H1 (cell line): ENCODE data around the gene PRKN.

Source experiments
- ASH2L ChIP-seq: fragments of 200-600, 300-600 bp; sonication (generic); IDR thresholded peaks from one replicate; pipeline ENCODE4 v1.7.1; 2017; ENCODE audit warnings: low read length
- CTCF ChIP-seq, 3 experiments: IDR thresholded peaks; 1 replicate in 2 of 3; 2 replicates in 1 of 3; pipeline versions ENCODE4 v1.5.1 to v1.6.1; 2011; ENCODE audit warnings: low read length in 3 of 3, mild to moderate bottlenecking in 3 of 3, inconsistent platforms in 2 of 3, low read depth in 1 of 3, moderate library complexity in 1 of 3; ENCODE audit not compliant: insufficient read depth in 1 of 3; ENCODE audit errors: control extremely low read depth in 1 of 3
- EP300 ChIP-seq, 2 experiments: IDR thresholded peaks; 1 replicate in 1 of 2; 2 replicates in 1 of 2; pipeline ENCODE4 v1.6.1; 2011 to 2012; ENCODE audit warnings: low read depth in 2 of 2, low read length in 2 of 2, mild to moderate bottlenecking in 2 of 2, borderline replicate concordance in 1 of 2, inconsistent platforms in 1 of 2, moderate library complexity in 1 of 2
- JUN ChIP-seq: IDR thresholded peaks from 2 replicates; pipeline ENCODE4 v1.6.1; 2011; ENCODE audit warnings: low read depth, mild to moderate bottlenecking, improper control_type of control experiment, low read length
- KDM5A ChIP-seq: fragments of 200-600 bp; IDR thresholded peaks from 2 replicates; pipeline ENCODE4 v1.7.1; 2012; ENCODE audit warnings: mild to moderate bottlenecking, low read length, inconsistent platforms, mixed read lengths
- POLR2A ChIP-seq, 2 experiments: IDR thresholded peaks; 1 replicate in 1 of 2; 2 replicates in 1 of 2; pipeline ENCODE4 v1.6.1; 2011; ENCODE audit warnings: low read depth in 2 of 2, low read length in 2 of 2, mild to moderate bottlenecking in 2 of 2; ENCODE audit errors: control extremely low read depth in 1 of 2
- POLR2AphosphoS5 ChIP-seq: IDR thresholded peaks from 2 replicates; pipeline ENCODE4 v1.6.1; 2011; ENCODE audit warnings: low read depth, low read length
- RXRA ChIP-seq: IDR thresholded peaks from 2 replicates; pipeline ENCODE4 v1.6.1; 2011; ENCODE audit warnings: low read depth, mild to moderate bottlenecking, low read length, moderate library complexity; ENCODE audit not compliant: insufficient read depth
- TBP ChIP-seq: IDR thresholded peaks from 2 replicates; pipeline ENCODE4 v1.6.1; 2011; ENCODE audit warnings: low read depth, low read length, improper control_type of control experiment
- TEAD4 ChIP-seq: IDR thresholded peaks from 2 replicates; pipeline ENCODE4 v1.6.1; 2012; ENCODE audit warnings: low read depth, low read length, inconsistent platforms, mixed read lengths

GRCh38 chr6:162056745-162057144, 670.8 kb downstream of the PRKN start:
- TF ChIP-seq CTCF (IDR thresholded peaks at IDR 0.05; ENCODE audit: control extremely low read depth in 1 of 3, insufficient read depth in 1 of 3, low read depth in 1 of 3, low read length in 3 of 3) (peak in 1 of 3 experiments; percentile 24; a peak in 1 of 4 replicates), RXRA (no peak), TBP (no peak), JUN (no peak), POLR2AphosphoS5 (no peak), POLR2A (IDR thresholded peaks at IDR 0.05; ENCODE audit: control extremely low read depth in 1 of 2, low read depth in 2 of 2, low read length in 2 of 2) (no peak), TEAD4 (no peak), EP300 (IDR thresholded peaks at IDR 0.05; ENCODE audit: borderline replicate concordance in 1 of 2, low read depth in 2 of 2, low read length in 2 of 2) (no peak), ASH2L (no peak), KDM5A (no peak)
